ENCODE measurements around the gene SPACA4. TPM values are rescaled to one million over a fixed set of nuclear protein-coding genes. Genes with fewer than 3 reads are reported as not detected.

Gene SPACA4
- total and polyA plus RNA-seq, 9 of the 15 experiments (the other 6 are each of a cell fraction or from before 2014, with no cell fraction given) = not detected

DNA sequence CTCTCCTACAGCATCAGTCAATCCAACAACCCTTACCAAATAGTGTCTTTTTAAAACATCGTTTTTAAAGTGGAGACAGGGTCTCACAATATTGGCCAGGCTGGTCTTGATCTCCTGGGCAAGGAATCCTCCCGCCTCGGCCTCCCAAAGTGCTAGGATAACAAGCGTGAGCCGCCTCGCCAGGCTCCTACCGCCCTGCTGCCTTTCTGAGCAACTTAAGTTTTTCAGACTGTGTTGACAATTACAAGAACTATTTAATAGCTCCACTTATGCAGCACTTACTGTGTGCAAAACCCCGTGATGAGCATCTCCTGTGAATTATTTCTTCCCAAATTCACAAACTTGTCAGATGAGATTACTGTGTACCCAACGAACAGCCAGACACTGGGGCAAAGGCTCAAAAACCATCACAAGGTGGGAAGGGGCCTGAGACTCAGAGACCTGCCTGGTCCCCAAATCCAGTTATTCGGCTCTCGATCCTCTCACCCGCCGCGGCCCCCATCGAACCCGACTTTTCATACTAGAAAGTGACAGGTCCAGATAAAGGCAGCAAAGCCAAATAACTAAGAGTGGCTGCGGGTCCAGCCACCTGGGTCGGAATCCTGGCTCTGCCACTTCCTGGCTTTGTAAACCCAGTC lies 11.9 kb downstream of the SPACA4 start (continued):
- TF ChIP-seq SRF (CRISPR knock-in tag; IDR thresholded peaks at IDR 0.05) (no peak), RBM22 (IDR thresholded peaks at IDR 0.05; ENCODE audit: low read depth, low read length, poor library complexity, severe bottlenecking) (no peak), NCOA4 (IDR thresholded peaks at IDR 0.05; ENCODE audit: partially characterized antibody) (no peak), NFYB (IDR thresholded peaks at IDR 0.05; ENCODE audit: extremely low read depth, insufficient read length) (no peak), HMGN3 (IDR thresholded peaks at IDR 0.05; ENCODE audit: borderline replicate concordance, extremely low read depth, insufficient read length, low read depth, low read length) (no peak), PRMT5 (CRISPR knock-in tag; IDR thresholded peaks at IDR 0.05) (no peak), SETDB1 (IDR thresholded peaks at IDR 0.05; ENCODE audit: low read length) (no peak), SIN3A (IDR thresholded peaks at IDR 0.05; ENCODE audit: borderline replicate concordance in 2 of 2, control insufficient read depth in 1 of 2, low read depth in 2 of 2, low read length in 2 of 2) (peak in 1 of 2 experiments; percentile 85; a peak in 1 of 4 replicates), OTX1 (CRISPR knock-in tag; IDR thresholded peaks at IDR 0.05) (no peak), NRF1 (conservative IDR thresholded peaks at IDR 0.05 in 1 of 2, IDR thresholded peaks at IDR 0.05 in 1 of 2) (no peak), NR4A1 (CRISPR knock-in tag; IDR thresholded peaks at IDR 0.05) (no peak), NR4A1 (tag; IDR thresholded peaks at IDR 0.05) (no peak), TRIM24 (IDR thresholded peaks at IDR 0.05) (no peak), ARHGAP35 (IDR thresholded peaks at IDR 0.05; ENCODE audit: partially characterized antibody) (no peak), CAMTA2 (CRISPR knock-in tag; conservative IDR thresholded peaks at IDR 0.05) (no peak), ATF2 (CRISPR knock-in tag; IDR thresholded peaks at IDR 0.05) (no peak), PYGO2 (tag; IDR thresholded peaks at IDR 0.05) (no peak), FOXA3 (CRISPR knock-in tag; conservative IDR thresholded peaks at IDR 0.05 in 1 of 2, IDR thresholded peaks at IDR 0.05 in 1 of 2) (peak in 1 of 2 experiments; percentile 49; a peak in 1 of 4 replicates), SIN3B (IDR thresholded peaks at IDR 0.05; ENCODE audit: low read depth) (no peak), ZBTB26 (CRISPR knock-in tag; IDR thresholded peaks at IDR 0.05) (no peak)
- TF ChIP-seq, protein P1, sequence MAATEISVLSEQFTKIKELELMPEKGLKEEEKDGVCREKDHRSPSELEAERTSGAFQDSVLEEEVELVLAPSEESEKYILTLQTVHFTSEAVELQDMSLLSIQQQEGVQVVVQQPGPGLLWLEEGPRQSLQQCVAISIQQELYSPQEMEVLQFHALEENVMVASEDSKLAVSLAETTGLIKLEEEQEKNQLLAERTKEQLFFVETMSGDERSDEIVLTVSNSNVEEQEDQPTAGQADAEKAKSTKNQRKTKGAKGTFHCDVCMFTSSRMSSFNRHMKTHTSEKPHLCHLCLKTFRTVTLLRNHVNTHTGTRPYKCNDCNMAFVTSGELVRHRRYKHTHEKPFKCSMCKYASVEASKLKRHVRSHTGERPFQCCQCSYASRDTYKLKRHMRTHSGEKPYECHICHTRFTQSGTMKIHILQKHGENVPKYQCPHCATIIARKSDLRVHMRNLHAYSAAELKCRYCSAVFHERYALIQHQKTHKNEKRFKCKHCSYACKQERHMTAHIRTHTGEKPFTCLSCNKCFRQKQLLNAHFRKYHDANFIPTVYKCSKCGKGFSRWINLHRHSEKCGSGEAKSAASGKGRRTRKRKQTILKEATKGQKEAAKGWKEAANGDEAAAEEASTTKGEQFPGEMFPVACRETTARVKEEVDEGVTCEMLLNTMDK (IDR thresholded peaks at IDR 0.05; ENCODE audit: borderline replicate concordance, insufficient read depth, low read depth, low read length, poor library complexity, severe bottlenecking) = no peak
- TF ChIP-seq, protein P2, sequence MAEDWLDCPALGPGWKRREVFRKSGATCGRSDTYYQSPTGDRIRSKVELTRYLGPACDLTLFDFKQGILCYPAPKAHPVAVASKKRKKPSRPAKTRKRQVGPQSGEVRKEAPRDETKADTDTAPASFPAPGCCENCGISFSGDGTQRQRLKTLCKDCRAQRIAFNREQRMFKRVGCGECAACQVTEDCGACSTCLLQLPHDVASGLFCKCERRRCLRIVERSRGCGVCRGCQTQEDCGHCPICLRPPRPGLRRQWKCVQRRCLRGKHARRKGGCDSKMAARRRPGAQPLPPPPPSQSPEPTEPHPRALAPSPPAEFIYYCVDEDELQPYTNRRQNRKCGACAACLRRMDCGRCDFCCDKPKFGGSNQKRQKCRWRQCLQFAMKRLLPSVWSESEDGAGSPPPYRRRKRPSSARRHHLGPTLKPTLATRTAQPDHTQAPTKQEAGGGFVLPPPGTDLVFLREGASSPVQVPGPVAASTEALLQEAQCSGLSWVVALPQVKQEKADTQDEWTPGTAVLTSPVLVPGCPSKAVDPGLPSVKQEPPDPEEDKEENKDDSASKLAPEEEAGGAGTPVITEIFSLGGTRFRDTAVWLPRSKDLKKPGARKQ (CRISPR knock-in tag; IDR thresholded peaks at IDR 0.05) = no peak
